HG02973 (cell line): ENCODE measurements around the gene MAP4K4.

Experiments
- ATAC-seq: cut with Tn5 transposase; IDR thresholded peaks from one replicate; pipeline ENCODE4 v1.9.1; 2021; ENCODE audit warnings: moderate library complexity; ENCODE audit not compliant: unreplicated experiment

MAP4K4 gene

DNA sequence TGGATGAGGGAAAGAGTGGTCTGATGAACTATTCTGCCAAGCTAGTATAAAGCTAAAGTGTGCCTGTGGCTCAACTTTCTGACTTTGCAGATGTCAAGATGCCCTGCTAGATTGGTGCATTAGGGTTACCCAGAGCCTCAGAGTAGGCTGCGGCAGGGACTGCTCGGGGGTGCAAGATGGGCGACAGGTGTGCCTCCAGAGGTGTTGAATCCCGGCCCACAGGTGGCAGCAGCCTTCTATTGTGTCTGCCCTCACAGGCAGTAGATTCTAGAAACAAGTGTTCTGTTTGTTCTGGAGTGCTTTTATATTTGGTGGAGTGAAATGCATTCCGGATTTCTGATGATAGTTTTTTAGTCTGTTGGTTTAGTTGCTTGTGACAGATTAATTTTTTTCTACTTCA is 162.7 kb downstream of the MAP4K4 start:
- no peak for ATAC-seq

DNA sequence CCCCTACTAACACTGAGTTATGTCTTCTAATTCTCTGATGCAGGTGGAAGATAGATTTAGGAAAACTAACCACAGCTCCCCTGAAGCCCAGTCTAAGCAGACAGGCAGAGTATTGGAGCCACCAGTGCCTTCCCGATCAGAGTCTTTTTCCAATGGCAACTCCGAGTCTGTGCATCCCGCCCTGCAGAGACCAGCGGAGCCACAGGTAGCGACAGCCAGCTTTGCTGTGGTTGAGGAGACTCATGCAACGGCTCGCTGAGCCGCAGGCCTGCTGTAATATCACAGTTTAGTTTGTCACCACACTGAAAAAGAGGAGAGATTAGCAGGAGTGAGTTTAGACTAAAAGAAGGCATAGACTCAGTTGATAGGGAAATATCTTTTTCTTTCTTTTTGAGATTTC is 163.3 kb downstream of the MAP4K4 start:
- no peak for ATAC-seq

DNA sequence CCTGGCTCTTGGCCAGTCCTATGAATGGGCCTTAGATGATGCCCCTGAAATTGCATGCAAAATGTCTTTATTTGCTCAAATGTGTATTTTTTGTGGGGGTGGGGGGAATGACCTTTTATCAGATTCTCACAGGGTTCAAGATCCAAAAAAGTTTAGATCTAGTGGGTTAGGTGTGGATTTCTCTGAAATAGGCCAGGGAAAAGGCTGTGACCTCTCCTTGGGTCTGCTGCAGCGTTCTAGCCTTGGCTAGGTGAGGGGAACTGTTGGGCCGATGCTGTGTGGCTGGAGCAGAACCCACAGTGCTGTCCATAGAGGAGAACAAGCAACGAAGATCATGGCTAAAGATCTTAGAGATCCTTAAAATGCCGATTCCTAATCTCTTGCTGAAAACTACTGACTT is 163.9 kb downstream of the MAP4K4 start:
- no peak for ATAC-seq

DNA sequence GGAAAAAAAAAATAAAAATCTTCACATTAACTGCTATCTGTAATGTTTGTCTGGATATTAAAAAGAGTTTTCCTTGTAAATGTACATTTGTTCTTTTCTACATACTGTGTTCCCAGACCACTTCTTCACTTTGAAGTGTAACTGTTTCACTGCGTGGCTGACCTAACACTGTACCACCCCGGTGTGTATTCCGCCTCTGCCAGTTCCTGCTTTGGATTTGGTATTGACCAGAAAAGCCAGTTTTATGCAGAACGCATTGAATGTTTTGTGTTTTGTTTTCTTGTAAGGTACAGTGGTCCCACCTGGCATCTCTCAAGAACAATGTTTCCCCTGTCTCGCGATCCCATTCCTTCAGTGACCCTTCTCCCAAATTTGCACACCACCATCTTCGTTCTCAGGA is 166.0 kb downstream of the MAP4K4 start:
- ATAC-seq, result no peak

DNA sequence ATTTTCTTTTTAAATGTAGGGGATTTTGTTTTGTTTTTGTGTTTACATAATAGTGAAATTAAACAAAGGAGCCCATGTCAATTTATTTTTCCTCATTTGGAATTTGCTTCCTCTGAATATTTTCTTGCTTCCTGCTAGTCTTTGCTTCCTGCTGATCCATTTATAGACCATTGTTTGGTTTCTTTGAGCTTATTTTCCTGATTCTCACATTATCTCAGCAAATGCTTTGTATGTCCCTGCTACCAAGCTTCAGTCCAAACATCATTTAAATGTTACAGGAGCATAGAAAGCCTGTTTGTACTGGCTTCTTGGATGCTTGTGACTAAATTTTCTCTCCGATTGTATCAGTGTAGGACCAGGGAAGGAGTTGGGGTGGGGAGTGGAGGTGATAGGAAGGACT is 166.9 kb downstream of the MAP4K4 start:
- ATAC-seq, result no peak

DNA sequence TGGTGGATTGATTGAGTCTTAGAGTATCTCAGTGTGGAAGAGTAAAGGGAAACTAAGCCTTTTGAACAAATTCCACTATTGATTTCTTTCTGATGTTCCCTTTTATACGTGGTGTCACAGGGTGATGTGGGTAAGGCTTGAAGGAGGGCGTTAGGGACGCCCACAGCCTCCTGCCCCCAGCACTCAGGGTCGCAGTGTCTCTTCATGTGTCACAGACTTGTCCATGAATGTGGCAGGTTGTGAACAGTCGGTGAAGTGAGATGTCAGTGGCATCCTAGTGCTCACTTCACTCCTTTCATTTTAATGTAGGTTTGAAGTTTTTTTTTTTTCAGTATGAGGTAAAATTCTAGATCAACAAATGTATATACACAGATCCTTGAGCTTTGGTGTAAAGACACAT is 171.0 kb downstream of the MAP4K4 start:
- no peak for ATAC-seq

DNA sequence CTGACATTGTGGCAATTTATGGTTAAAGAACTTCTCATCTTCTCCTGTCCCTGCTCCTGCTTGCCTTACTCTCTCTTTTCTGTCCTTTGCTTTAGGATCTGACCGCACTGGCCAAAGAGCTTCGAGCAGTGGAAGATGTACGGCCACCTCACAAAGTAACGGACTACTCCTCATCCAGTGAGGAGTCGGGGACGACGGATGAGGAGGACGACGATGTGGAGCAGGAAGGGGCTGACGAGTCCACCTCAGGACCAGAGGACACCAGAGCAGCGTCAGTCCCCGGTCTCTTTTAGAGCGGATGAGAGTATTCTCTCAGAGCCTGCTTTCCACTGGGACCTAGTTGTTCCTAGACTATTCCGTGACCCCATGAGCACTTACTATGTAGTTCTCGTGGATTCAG is 172.0 kb downstream of the MAP4K4 start:
- no peak for ATAC-seq

DNA sequence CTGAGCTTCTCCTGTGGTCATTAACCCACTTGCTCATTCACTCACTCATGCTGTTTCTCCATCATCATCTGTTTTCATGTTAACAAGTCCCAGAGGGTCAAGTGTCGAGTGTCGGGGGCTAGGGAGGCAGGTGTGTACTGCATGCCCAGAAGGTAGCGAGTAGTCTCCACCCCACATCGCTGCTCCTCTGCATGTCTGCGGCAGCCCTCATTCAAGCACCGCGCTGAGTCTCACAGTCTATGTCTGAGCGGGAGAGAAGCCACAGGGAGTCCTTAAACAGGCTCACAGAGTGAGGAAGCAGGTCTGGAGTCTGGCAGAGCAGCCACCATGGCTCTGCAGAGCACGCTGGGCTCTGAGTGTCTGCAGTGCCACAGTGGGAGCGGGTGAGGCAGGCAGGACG is 172.9 kb downstream of the MAP4K4 start:
- ATAC-seq, result no peak

DNA sequence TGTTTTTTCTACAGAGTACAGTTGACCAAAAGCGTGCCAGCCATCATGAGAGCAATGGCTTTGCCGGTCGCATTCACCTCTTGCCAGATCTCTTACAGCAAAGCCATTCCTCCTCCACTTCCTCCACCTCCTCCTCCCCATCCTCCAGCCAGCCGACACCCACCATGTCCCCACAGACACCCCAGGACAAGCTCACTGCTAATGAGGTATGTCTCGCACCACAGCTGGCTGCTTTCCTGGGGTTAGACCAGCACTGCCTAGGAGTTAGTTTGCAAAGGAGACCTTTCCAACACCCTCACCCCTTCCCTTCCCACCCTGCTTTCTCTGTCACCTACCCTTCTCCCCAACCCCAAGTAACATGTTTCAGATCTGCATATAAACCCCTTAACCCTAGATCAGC is 174.0 kb downstream of the MAP4K4 start:
- no peak for ATAC-seq

DNA sequence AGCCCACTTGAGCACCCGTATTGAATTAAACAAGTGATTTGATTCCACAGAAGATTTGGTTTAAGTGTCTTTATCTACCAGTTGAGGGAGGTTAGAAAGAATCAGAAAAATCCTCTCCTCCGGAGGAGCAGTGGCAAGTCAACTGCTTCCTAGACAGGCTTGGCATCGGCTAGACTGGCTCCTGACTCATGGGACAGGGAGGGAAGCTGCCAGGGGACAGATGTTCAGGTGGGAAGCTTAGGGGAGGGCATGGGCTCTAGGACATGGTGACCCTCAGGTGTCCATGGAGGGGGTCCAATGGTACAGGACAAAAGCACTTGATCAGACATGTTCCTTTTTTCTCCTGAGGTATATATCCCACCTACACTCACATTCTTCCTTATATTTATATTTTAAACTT is 175.0 kb downstream of the MAP4K4 start:
- no peak for ATAC-seq

DNA sequence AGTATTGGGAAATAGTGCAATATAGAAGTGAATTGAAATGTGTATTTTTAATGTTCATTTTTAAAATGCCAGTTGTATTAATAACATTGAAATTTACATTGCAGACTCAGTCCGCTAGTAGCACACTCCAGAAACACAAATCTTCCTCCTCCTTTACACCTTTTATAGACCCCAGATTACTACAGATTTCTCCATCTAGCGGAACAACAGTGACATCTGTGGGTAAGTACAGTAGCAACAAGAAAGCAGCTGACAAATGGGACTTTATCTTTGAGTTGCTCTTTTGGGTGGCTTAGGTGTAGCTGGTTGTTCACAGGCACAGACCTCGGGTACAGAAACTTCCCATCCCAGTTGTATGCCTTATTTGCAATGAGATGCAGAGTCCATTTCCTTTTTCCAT is 176.0 kb downstream of the MAP4K4 start:
- no peak for ATAC-seq

DNA sequence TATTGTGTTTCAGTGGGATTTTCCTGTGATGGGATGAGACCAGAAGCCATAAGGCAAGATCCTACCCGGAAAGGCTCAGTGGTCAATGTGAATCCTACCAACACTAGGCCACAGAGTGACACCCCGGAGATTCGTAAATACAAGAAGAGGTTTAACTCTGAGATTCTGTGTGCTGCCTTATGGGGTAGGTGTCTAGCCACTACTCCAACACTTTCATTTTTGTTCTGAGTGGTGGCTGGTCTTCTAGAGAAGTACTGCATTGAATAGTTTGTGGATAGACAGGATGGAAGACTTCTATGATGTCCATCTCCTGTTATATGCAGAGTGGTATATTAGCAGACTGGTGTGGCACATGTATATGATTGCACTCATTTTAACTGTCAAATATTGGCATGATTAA is 176.6 kb downstream of the MAP4K4 start:
- ATAC-seq, result no peak

DNA sequence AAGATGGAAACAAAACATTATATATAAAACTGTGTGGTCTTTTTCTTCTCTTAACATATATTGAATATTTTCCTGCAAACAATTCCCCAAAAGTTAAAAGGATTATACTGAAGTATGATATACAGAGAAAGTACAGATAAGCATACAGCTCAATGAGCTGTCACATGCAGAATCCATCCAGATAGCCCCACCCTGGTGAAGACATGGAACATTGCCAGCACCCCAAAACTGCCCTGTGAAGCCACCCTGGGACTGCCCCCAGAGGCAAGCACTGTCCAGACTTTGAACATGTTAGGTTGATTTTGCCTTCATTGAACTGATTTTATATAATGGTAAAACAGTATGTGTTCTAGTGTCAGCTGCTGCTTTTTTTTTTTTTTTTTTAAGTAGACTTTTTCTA is 182.0 kb downstream of the MAP4K4 start:
- ATAC-seq, result no peak

DNA sequence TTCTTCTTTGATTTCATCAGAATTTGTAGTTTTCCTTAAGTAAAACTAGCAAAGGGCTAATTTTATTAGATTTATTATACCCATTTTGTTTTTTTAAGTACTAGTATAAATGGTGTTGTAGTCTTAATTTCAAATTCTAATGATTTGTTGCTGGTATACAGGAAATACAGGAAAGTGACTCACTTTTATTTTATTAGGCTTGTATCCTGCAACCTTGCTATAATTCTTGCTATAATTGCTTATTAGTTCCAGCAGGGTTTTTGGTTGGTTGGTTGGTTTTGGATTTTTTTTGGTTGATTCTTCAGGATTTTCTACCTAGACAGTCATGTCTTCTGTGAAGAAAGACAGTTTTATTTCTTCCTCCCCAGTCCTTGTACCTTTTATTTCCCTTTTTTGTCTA is 183.6 kb downstream of the MAP4K4 start:
- ATAC-seq, result no peak

DNA sequence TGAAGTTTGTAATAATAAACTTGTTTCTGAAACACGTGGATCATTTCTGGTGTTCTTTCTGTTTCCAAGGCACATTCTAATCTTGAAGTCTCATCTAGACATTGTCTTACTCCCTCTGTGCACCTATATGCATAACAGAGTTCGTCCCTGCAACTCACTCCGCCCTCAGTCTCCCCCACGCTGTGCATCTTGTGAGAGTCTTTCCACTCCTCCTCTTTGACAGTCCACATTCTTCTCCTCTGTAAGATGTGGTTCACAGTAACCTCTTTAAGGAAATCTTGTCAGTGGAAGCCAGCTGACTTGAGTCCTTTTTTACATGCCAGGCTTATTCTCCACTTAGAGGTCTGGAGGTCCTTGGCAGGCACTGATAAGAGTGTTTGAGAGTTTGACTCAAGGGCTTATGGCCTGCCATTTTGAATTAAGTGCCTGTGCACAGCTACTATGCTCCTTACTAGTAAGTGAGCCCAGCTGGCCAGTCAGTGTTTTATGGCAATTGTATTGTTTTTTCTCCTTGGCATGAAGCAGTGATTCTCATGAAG is 185.3 kb downstream of the MAP4K4 start:
- ATAC-seq, result no peak

DNA sequence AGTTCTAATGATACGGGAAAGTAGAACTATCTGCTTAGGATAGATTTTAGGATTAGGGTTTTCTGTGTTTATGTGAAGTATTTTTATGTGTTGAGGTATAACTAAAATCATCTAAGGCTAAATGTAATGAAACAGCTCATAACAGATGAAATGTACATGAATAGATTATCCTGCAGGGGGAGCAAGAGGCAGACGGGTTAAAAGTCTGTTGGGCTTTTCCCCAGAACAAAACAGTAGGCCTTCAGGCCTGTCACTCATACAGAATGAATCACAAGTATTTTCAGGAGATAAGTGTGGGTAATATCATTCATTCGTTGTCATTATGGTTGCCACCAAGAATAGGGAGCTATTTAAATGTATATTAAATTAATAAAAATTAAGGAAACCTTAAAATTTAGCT is 186.4 kb downstream of the MAP4K4 start:
- no peak for ATAC-seq

DNA sequence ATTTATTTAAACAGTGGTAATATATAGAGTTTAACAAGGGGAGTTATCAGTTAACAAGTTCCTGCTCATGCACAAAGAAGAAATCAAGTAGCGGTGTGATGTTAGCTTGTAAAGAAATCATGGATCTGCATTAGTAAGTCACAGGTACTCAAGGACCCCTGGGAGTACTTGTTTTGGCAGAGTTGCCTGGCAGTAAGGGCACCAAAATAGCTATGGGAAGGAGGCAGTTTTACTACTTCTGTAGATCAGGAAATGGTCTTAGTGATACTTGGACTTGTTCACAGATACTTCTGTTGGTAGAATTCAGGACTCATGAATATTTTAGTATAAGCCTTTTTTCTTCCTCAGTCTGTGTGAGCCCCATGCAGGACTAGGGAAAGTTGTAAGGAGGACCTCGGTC is 186.9 kb downstream of the MAP4K4 start:
- no peak for ATAC-seq

DNA sequence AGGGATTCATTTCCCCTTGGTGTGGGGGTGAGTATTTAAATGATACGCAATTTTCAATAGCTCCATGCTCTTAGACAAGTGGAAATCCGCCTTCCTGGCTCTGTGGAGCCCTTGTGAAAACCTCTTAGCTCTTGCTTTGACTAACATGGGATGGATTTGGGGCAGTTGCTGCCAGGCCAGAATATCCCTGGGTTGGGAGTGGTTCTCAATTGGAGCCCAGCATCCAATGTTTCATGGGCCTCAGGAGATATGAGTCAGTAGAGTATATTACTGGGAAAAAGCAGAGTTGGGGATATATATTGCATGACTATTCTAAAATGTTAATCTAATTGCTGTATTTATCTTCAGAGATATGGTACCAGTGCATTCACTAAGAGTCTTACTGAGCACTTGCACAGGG is 189.8 kb downstream of the MAP4K4 start:
- ATAC-seq, result no peak

DNA sequence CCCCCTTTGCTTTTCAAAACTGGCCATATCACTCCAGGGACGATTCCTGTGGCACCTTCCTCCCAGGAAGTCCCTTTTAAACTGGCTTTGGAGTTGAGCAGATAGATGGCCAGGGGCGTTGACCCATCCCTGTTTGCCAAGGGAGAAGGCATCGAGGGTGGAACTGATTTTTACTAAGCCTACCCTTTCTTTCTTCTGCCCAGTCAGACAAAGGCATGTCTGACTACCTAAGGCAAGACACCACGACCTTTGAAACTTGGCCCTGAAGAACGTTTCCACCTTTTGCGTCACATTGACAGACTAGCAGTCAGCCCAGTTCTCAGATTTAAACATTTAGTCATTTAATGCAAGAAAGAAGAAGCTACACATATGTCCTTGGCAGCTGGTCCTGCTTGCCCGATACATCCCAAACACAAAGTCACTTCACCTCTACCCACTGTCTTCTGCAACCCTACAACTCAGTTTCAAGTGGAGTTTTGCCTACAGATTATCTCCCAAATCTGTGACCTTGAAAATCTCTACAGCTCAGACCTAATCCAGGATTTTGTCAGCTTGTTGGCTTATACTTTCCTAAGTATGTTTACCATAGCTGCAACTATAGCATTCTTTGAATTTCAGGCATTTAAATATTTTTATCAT is 192.1 kb downstream of the MAP4K4 start:
- ATAC-seq, result no peak

DNA sequence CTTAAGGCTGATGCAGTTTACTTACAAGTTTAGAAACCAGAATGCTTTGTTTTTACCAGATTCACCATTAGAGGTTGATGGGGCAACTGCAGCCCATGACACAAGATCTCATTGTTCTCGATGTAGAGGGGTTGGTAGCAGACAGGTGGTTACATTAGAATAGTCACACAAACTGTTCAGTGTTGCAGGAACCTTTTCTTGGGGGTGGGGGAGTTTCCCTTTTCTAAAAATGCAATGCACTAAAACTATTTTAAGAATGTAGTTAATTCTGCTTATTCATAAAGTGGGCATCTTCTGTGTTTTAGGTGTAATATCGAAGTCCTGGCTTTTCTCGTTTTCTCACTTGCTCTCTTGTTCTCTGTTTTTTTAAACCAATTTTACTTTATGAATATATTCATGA is 194.9 kb downstream of the MAP4K4 start:
- ATAC-seq, result no peak

DNA sequence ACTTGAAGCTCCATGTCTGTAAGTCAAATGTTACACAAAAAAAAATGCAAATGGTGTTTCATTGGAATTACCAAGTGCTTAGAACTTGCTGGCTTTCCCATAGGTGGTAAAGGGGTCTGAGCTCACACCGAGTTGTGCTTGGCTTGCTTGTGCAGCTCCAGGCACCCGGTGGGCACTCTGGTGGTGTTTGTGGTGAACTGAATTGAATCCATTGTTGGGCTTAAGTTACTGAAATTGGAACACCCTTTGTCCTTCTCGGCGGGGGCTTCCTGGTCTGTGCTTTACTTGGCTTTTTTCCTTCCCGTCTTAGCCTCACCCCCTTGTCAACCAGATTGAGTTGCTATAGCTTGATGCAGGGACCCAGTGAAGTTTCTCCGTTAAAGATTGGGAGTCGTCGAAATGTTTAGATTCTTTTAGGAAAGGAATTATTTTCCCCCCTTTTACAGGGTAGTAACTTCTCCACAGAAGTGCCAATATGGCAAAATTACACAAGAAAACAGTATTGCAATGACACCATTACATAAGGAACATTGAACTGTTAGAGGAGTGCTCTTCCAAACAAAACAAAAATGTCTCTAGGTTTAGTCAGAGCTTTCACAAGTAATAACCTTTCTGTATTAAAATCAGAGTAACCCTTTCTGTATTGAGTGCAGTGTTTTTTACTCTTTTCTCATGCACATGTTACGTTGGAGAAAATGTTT is 196.3 kb downstream of the MAP4K4 start:
- no peak for ATAC-seq

DNA sequence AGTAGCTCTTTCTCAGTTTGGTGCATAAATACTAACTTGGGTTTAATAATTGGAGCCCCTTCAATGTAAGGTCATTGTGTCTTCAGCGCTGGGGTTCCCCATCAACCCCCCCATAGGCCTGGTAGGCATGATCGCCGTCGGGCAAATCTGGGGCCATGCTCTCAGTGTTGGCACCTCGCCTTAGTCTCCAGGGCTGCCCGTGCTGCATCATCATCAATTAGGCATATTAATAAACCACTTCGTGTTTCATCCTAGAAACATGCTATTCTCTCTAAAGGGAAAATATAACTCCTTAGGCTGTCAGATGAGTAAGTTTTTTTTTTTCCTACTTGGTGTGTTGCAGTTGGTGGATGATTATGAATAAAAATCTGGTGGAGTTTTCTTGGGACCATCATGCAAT is 197.5 kb downstream of the MAP4K4 start:
- no peak for ATAC-seq

DNA sequence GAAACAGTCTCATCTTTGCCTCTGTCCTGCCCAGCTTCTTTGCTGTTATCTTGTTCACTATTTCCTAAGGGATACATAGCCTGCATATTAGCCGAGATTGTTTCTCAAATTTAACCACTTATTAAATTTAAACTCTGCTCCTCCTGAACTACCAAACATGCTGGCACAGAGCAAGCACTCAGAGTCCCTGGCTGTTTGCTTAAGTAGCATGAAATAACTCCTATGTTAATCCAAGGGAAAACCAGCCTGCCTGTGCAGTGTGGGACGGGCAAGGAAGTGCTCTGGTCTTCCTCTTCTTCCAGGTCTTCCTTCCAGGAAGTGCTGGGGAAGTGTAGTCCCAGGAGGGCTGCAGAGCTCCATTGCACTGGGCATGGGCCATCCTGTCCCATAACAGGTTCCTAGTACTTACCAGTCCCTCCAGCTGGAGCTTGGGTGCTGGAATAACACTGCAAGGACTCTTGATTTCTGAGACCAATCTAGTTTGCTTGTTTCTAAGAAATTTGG is 198.4 kb downstream of the MAP4K4 start:
- no peak for ATAC-seq
